ENCODE data around the gene IL18BP.

Gene IL18BP

GRCh38 chr11:72038491-72038890 is 39.8 kb downstream of the IL18BP start:
- H3K9ac ChIP-seq (ENCODE audit: low read depth, low read length): 0 out of 2 replicates have a peak overlapping the region, but pooled peaks have one; percentile 20
- no peak overlapping the region for H3K4me3 ChIP-seq (ENCODE audit: low read length)
- WGBS: 79% methylated on average over 2 of the region's 2 CpGs
- H3K9me3 ChIP-seq (ENCODE audit: insufficient read depth, low read depth, low read length): no peaks in the 10 kb centered on the region
- H3K4me1 ChIP-seq (ENCODE audit: insufficient read depth, low read length): peaks cover 46% of the 10 kb centered on the region
- peak overlapping the region; percentile 65 for H3K27ac ChIP-seq (ENCODE audit: low read depth, low read length)
- H3K36me3 ChIP-seq (ENCODE audit: insufficient read depth, low read length): peaks cover 27% of the 10 kb centered on the region
- no peaks in the 10 kb centered on the region for H3K27me3 ChIP-seq (ENCODE audit: insufficient read depth, low read length)

GRCh38 chr11:72039031-72039855 is 40.5 kb downstream of the IL18BP start:
- no peaks in the 10 kb centered on the region for H3K27me3 ChIP-seq (ENCODE audit: insufficient read depth, low read length)
- H3K9me3 ChIP-seq (ENCODE audit: insufficient read depth, low read depth, low read length): no peaks in the 10 kb centered on the region
- H3K4me3 ChIP-seq (ENCODE audit: low read length): peak overlapping the region; percentile 62
- H3K9ac ChIP-seq (ENCODE audit: low read depth, low read length): peak overlapping the region; percentile 68
- H3K4me1 ChIP-seq (ENCODE audit: insufficient read depth, low read length): peaks cover 46% of the 10 kb centered on the region
- 76% methylated on average over 5 of the region's 5 CpGs for whole genome bisulfite sequencing
- H3K27ac ChIP-seq (ENCODE audit: low read depth, low read length): peak overlapping the region; percentile 98
- peaks cover 19% of the 10 kb centered on the region for H3K36me3 ChIP-seq (ENCODE audit: insufficient read depth, low read length)

GRCh38 chr11:72039856-72040401 is 41.2 kb downstream of the IL18BP start:
- Histone ChIP-seq H3K36me3 (ENCODE audit: insufficient read depth, low read length) (peaks cover 14% of the 10 kb centered on the region), H3K4me3 (ENCODE audit: low read length) (peak overlapping the region; percentile 62), H3K27me3 (ENCODE audit: insufficient read depth, low read length) (no peaks in the 10 kb centered on the region), H3K4me1 (ENCODE audit: insufficient read depth, low read length) (peaks cover 46% of the 10 kb centered on the region), H3K9ac (ENCODE audit: low read depth, low read length) (peak overlapping the region; percentile 68), H3K9me3 (ENCODE audit: insufficient read depth, low read depth, low read length) (no peaks in the 10 kb centered on the region), H3K27ac (ENCODE audit: low read depth, low read length) (peak overlapping the region; percentile 98)
- WGBS: 73% methylated on average over 6 of the region's 6 CpGs

- Histone ChIP-seq H3K27me3 (ENCODE audit: insufficient read depth, low read length) (no peaks in the 10 kb centered on the region), H3K9me3 (ENCODE audit: insufficient read depth, low read depth, low read length) (no peaks in the 10 kb centered on the region), H3K36me3 (ENCODE audit: insufficient read depth, low read length) (peaks cover 8% of the 10 kb centered on the region), H3K4me3 (ENCODE audit: low read length) (peak overlapping the region; percentile 62), H3K27ac (ENCODE audit: low read depth, low read length) (peak overlapping the region; percentile 98), H3K4me1 (ENCODE audit: insufficient read depth, low read length) (peaks cover 46% of the 10 kb centered on the region), H3K9ac (ENCODE audit: low read depth, low read length) (peak overlapping the region; percentile 68)
- WGBS: 3% methylated on average over 16 of the region's 23 CpGs
Observed at GRCh38 chr11:72040491-72041363, 42.0 kb downstream of the IL18BP start.

GRCh38 chr11:72041364-72042063 is 42.8 kb downstream of the IL18BP start:
- 0 out of 2 replicates have a peak, but pooled peaks cover under 1% of the 10 kb centered on the region for H3K36me3 ChIP-seq (ENCODE audit: insufficient read depth, low read length)
- H3K27ac ChIP-seq (ENCODE audit: low read depth, low read length): peak overlapping the region; percentile 98
- peaks cover 46% of the 10 kb centered on the region for H3K4me1 ChIP-seq (ENCODE audit: insufficient read depth, low read length)
- WGBS: 17% methylated on average over 23 of the region's 23 CpGs
- H3K27me3 ChIP-seq (ENCODE audit: insufficient read depth, low read length): no peaks in the 10 kb centered on the region
- H3K9me3 ChIP-seq (ENCODE audit: insufficient read depth, low read depth, low read length): no peaks in the 10 kb centered on the region
- peak overlapping the region; percentile 62 for H3K4me3 ChIP-seq (ENCODE audit: low read length)
- H3K9ac ChIP-seq (ENCODE audit: low read depth, low read length): peak overlapping the region; percentile 68

GRCh38 chr11:72042064-72042745 is 43.5 kb downstream of the IL18BP start:
- 43% methylated on average over 4 of the region's 5 CpGs for WGBS
- no peaks in the 10 kb centered on the region for H3K9me3 ChIP-seq (ENCODE audit: insufficient read depth, low read depth, low read length)
- H3K36me3 ChIP-seq (ENCODE audit: insufficient read depth, low read length): no peaks in the 10 kb centered on the region
- H3K27ac ChIP-seq (ENCODE audit: low read depth, low read length): peak overlapping the region; percentile 98
- peak overlapping the region; percentile 62 for H3K4me3 ChIP-seq (ENCODE audit: low read length)
- peaks cover 46% of the 10 kb centered on the region for H3K4me1 ChIP-seq (ENCODE audit: insufficient read depth, low read length)
- H3K27me3 ChIP-seq (ENCODE audit: insufficient read depth, low read length): no peaks in the 10 kb centered on the region
- H3K9ac ChIP-seq (ENCODE audit: low read depth, low read length): peak overlapping the region; percentile 68

- Histone ChIP-seq H3K9me3 (ENCODE audit: insufficient read depth, low read depth, low read length) (no peaks in the 10 kb centered on the region), H3K9ac (ENCODE audit: low read depth, low read length) (no peak overlapping the region), H3K27me3 (ENCODE audit: insufficient read depth, low read length) (no peaks in the 10 kb centered on the region), H3K36me3 (ENCODE audit: insufficient read depth, low read length) (no peaks in the 10 kb centered on the region), H3K27ac (ENCODE audit: low read depth, low read length) (no peak overlapping the region), H3K4me1 (ENCODE audit: insufficient read depth, low read length) (peaks cover 23% of the 10 kb centered on the region), H3K4me3 (ENCODE audit: low read length) (no peak overlapping the region)
- 85% methylated on average over 5 of the region's 5 CpGs for WGBS
Observed at GRCh38 chr11:72045849-72046248, 47.1 kb downstream of the IL18BP start.

- Histone ChIP-seq H3K27ac (ENCODE audit: low read depth, low read length) (peak overlapping the region; percentile 48; the same call in 1 of the 2 replicates), H3K27me3 (ENCODE audit: insufficient read depth, low read length) (no peaks in the 10 kb centered on the region), H3K4me3 (ENCODE audit: low read length) (no peak overlapping the region), H3K36me3 (ENCODE audit: insufficient read depth, low read length) (peaks cover 3% of the 10 kb centered on the region; the same call in 1 of the 2 replicates), H3K9ac (ENCODE audit: low read depth, low read length) (no peak overlapping the region), H3K4me1 (ENCODE audit: insufficient read depth, low read length) (peaks cover 8% of the 10 kb centered on the region; the same call in 1 of the 2 replicates), H3K9me3 (ENCODE audit: insufficient read depth, low read depth, low read length) (no peaks in the 10 kb centered on the region)
- 84% methylated on average over 3 of the region's 3 CpGs for WGBS
Observed at GRCh38 chr11:72048766-72049460, 50.2 kb downstream of the IL18BP start.
